A549 (cell line): ENCODE results near the gene NYAP1. TPM values are rescaled to one million over a fixed set of nuclear protein-coding genes. Genes with fewer than 3 reads are reported as not detected.

Experiments
- ATAC-seq, 2 experiments: fragments of 200-7000 bp in 1 of 2; fragments of >200 bp in 1 of 2; cut with Nextera tagmentation in 1 of 2; cut with Tn5 transposase in 1 of 2; 3 replicates each; pipeline versions ENCODE4 v1.8.0 to v1.9.1; 2018 to 2020; ENCODE audit warnings: mild to moderate bottlenecking in 1 of 2, moderate library complexity in 1 of 2
- CTCF ChIA-PET: fragments of 300-600 bp; sonication (Branson Sonifier 250); formaldehyde crosslinking; extraction: SDS; loops from one replicate; lab custom pipeline; 2021; ENCODE audit warnings: antibody characterized with exemption, inconsistent platforms; lab: Yijun Ruan, JAX
- POLR2A ChIA-PET: fragments of 350-600 bp; formaldehyde crosslinking; extraction: SDS; loops from one replicate; lab custom pipeline; 2021; ENCODE audit warnings: antibody characterized with exemption, inconsistent platforms; lab: Yijun Ruan, JAX
- DNase-seq, 2 experiments: peaks; one replicate each; pipeline versions ENCODE4 v3.0.0 to v3.0.0-alpha.2; 2011 to 2016; ENCODE audit warnings: low read depth in 1 of 2, low spot score in 1 of 2
- FAIRE-seq: peaks from 2 replicates; lab custom pipeline; 2011; peaks lifted over from hg19 to GRCh38; lab: Jason Lieb, UNC
- H3K27ac ChIP-seq, 2 experiments: fragments of >200 bp; sonication (Bioruptor Twin); formaldehyde crosslinking; 3 replicates each; pipeline ENCODE4 v1.5.1; 2016 to 2017
- H3K4me1 ChIP-seq: fragments of >200 bp; sonication (Bioruptor Twin); formaldehyde crosslinking; 3 replicates; pipeline ENCODE4 v1.6.1; 2016
- H3K4me2 ChIP-seq: fragments of >200 bp; sonication (Bioruptor Twin); formaldehyde crosslinking; 3 replicates; pipeline ENCODE4 v1.6.1; 2016
- H3K4me3 ChIP-seq: fragments of >200 bp; sonication (Bioruptor Twin); formaldehyde crosslinking; 3 replicates; pipeline ENCODE4 v1.5.1; 2016
- H3K9me3 ChIP-seq: fragments of >200 bp; sonication (Bioruptor Twin); formaldehyde crosslinking; 3 replicates; pipeline ENCODE4 v1.6.1; 2016
- BHLHE40 ChIP-seq: IDR thresholded peaks from 2 replicates; pipeline ENCODE4 v1.6.1; 2012; ENCODE audit warnings: low read depth, low read length, inconsistent platforms
- CBX2 ChIP-seq: fragments of 200-600 bp; sonication (generic); IDR thresholded peaks from 2 replicates; pipeline ENCODE4 v1.6.1; 2016; ENCODE audit warnings: low read depth, mild to moderate bottlenecking, borderline replicate concordance
- CBX8 ChIP-seq: fragments of 200-600 bp; sonication (generic); IDR thresholded peaks from 2 replicates; pipeline ENCODE4 v1.6.1; 2016
- CHD4 ChIP-seq: fragments of 200-600 bp; sonication (generic); IDR thresholded peaks from 2 replicates; pipeline ENCODE4 v1.6.1; 2016; ENCODE audit warnings: antibody characterized with exemption, mild to moderate bottlenecking, borderline replicate concordance
- E2F6 ChIP-seq: IDR thresholded peaks from 2 replicates; pipeline ENCODE4 v1.6.1; 2012; ENCODE audit warnings: low read depth, borderline replicate concordance
- EP300 ChIP-seq, 2 experiments: fragments of >200 bp; sonication (Bioruptor Twin); formaldehyde crosslinking; IDR thresholded peaks; 2 replicates in 1 of 2; 3 replicates in 1 of 2; pipeline ENCODE4 v1.6.1; 2016 to 2017
- FOSL2 ChIP-seq, 2 experiments: fragments of 450-650 bp in 1 of 2; fragments of >200 bp in 1 of 2; sonication (Bioruptor Twin) in 1 of 2; formaldehyde crosslinking; IDR thresholded peaks; 2 replicates each; pipeline versions ENCODE4 v1.5.0 to v1.6.1; 2016 to 2020; ENCODE audit warnings: mild to moderate bottlenecking in 1 of 2, moderate library complexity in 1 of 2
- GATA3 ChIP-seq: IDR thresholded peaks from 2 replicates; pipeline ENCODE4 v1.6.1; 2012; ENCODE audit warnings: borderline replicate concordance
- HDAC2 ChIP-seq: fragments of 200-600 bp; sonication (generic); IDR thresholded peaks from 2 replicates; pipeline ENCODE4 v1.6.1; 2016
- HEYL ChIP-seq: fragments of 250-450 bp; sonication (Bioruptor Pico); IDR thresholded peaks from 2 replicates; pipeline ENCODE4 v1.8.0; 2021; ENCODE audit warnings: mild to moderate bottlenecking, moderate library complexity
- HMGXB4 ChIP-seq: fragments of 250-450 bp; sonication (Bioruptor Pico); IDR thresholded peaks from 2 replicates; pipeline ENCODE4 v1.5.0; 2021; ENCODE audit warnings: mild to moderate bottlenecking, moderate library complexity, borderline replicate concordance
- HOXA7 ChIP-seq: fragments of 250-450 bp; sonication (Bioruptor Pico); IDR thresholded peaks from 2 replicates; pipeline ENCODE4 v1.5.0; 2020; ENCODE audit warnings: mild to moderate bottlenecking, moderate library complexity
- HOXB5 ChIP-seq: fragments of 250-450 bp; sonication (Bioruptor Pico); IDR thresholded peaks from 2 replicates; pipeline ENCODE4 v1.5.0; 2020; ENCODE audit warnings: mild to moderate bottlenecking, moderate library complexity
- JUN ChIP-seq, 2 experiments: fragments of >200 bp; sonication (Bioruptor Twin); formaldehyde crosslinking; IDR thresholded peaks; 2 replicates in 1 of 2; 3 replicates in 1 of 2; pipeline ENCODE4 v1.6.1; 2016 to 2017
- JUNB ChIP-seq: fragments of >200 bp; sonication (Bioruptor Twin); formaldehyde crosslinking; IDR thresholded peaks from 2 replicates; pipeline ENCODE4 v1.6.1; 2016
- MAFK ChIP-seq: fragments of 450-650 bp; IDR thresholded peaks from 2 replicates; pipeline ENCODE4 v1.6.1; 2014; ENCODE audit not compliant: partially characterized antibody
- MYC ChIP-seq: IDR thresholded peaks from 2 replicates; pipeline ENCODE4 v1.6.1; 2012; ENCODE audit warnings: mild to moderate bottlenecking, inconsistent platforms, low read length, improper control_type of control experiment, borderline replicate concordance
- NPAS2 ChIP-seq: fragments of 250-450 bp; sonication (Bioruptor Pico); IDR thresholded peaks from 2 replicates; pipeline ENCODE4 v1.8.0; 2022; ENCODE audit warnings: mild to moderate bottlenecking, moderate library complexity, borderline replicate concordance
- PBX3 ChIP-seq: IDR thresholded peaks from 2 replicates; pipeline ENCODE4 v1.6.1; 2012
- PHF8 ChIP-seq: fragments of 200-600 bp; sonication (generic); IDR thresholded peaks from 2 replicates; pipeline ENCODE4 v1.6.1; 2016; ENCODE audit warnings: low read depth, mild to moderate bottlenecking, antibody characterized with exemption, moderate library complexity, borderline replicate concordance
- POLR2A ChIP-seq: IDR thresholded peaks from 2 replicates; pipeline ENCODE4 v1.6.1; 2012; ENCODE audit warnings: mild to moderate bottlenecking, low read length
- RAD21 ChIP-seq, 2 experiments: fragments of >200 bp in 1 of 2; sonication (Bioruptor Twin) in 1 of 2; formaldehyde crosslinking in 1 of 2; IDR thresholded peaks in 1 of 2; conservative IDR thresholded peaks in 1 of 2; 2 replicates in 1 of 2; 3 replicates in 1 of 2; pipeline ENCODE4 v1.6.1; 2012 to 2018; ENCODE audit warnings: inconsistent platforms in 1 of 2
- RARB ChIP-seq: fragments of 250-450 bp; sonication (Bioruptor Pico); IDR thresholded peaks from 2 replicates; pipeline ENCODE4 v1.8.0; 2021; ENCODE audit warnings: mild to moderate bottlenecking, moderate library complexity
- RFX5 ChIP-seq: fragments of 450-650 bp; IDR thresholded peaks from 2 replicates; pipeline ENCODE4 v1.7.1; 2014; ENCODE audit warnings: antibody characterized with exemption, mild to moderate bottlenecking, moderate library complexity
- SMC3 ChIP-seq: fragments of >200 bp; sonication (Bioruptor Twin); formaldehyde crosslinking; IDR thresholded peaks from 3 replicates; pipeline ENCODE4 v1.6.1; 2018; ENCODE audit warnings: inconsistent platforms
- TFCP2L1 ChIP-seq: fragments of 250-450 bp; sonication (Bioruptor Pico); IDR thresholded peaks from 2 replicates; pipeline ENCODE4 v1.5.0; 2021; ENCODE audit warnings: mild to moderate bottlenecking
- TP53 ChIP-seq: fragments of 250-450 bp; sonication (Bioruptor Pico); IDR thresholded peaks from 2 replicates; pipeline ENCODE4 v1.5.0; 2021; ENCODE audit warnings: mild to moderate bottlenecking, moderate library complexity
- ZC3H11A ChIP-seq: fragments of 450-650 bp; IDR thresholded peaks from 2 replicates; pipeline ENCODE4 v1.6.1; 2014; ENCODE audit warnings: antibody characterized with exemption, mild to moderate bottlenecking
- ZFP36 ChIP-seq: fragments of 450-650 bp; IDR thresholded peaks from 2 replicates; pipeline ENCODE4 v1.6.1; 2014; ENCODE audit warnings: borderline replicate concordance; ENCODE audit not compliant: partially characterized antibody
- ZNF302 ChIP-seq: fragments of 250-450 bp; sonication (Bioruptor Pico); IDR thresholded peaks from 2 replicates; pipeline ENCODE4 v1.9.0; 2021; ENCODE audit warnings: inconsistent platforms, mild to moderate bottlenecking, moderate library complexity
- WGBS: methylation state at CpG from one replicate; pipeline ENCODE4 v1.1.6; 2017; ENCODE audit errors: missing lambda C conversion rate; 5-methylcytosine and 5-hydroxymethylcytosine counted together
- polyA plus RNA-seq, 4 experiments: library from polyadenylated mRNA; depleted of rRNA in 3 of 4; stranded (reverse); fragments of >200 nt; fragmentation: RNase III in 1 of 4; extraction: RNeasy Plus Mini Kit Qiagen cat#74134 plus additional on column Dnase treatment in 1 of 4; gene quantifications; 2 replicates in 3 of 4; 3 replicates in 1 of 4; pipeline ENCODE4 v1.2.3, GENCODE V29; 2011 to 2017
- TF ChIP-seq, protein P1 (sequence below): fragments of 200-600 bp; sonication (generic); IDR thresholded peaks from 2 replicates; pipeline ENCODE4 v1.6.1; 2016; ENCODE audit warnings: antibody characterized with exemption, mild to moderate bottlenecking, moderate library complexity
- TF ChIP-seq, protein P2 (sequence below): IDR thresholded peaks from 2 replicates; pipeline ENCODE4 v1.6.1; 2012
- TF ChIP-seq, protein P3 (sequence below): fragments of >200 bp; sonication (Bioruptor Twin); formaldehyde crosslinking; IDR thresholded peaks from 2 replicates; pipeline ENCODE4 v1.6.1; 2016

NYAP1 gene
- polyA plus RNA-seq, 2 of the 4 experiments (the other 2 are of a cell fraction) = 0.47 to 3.1 TPM

DNA sequence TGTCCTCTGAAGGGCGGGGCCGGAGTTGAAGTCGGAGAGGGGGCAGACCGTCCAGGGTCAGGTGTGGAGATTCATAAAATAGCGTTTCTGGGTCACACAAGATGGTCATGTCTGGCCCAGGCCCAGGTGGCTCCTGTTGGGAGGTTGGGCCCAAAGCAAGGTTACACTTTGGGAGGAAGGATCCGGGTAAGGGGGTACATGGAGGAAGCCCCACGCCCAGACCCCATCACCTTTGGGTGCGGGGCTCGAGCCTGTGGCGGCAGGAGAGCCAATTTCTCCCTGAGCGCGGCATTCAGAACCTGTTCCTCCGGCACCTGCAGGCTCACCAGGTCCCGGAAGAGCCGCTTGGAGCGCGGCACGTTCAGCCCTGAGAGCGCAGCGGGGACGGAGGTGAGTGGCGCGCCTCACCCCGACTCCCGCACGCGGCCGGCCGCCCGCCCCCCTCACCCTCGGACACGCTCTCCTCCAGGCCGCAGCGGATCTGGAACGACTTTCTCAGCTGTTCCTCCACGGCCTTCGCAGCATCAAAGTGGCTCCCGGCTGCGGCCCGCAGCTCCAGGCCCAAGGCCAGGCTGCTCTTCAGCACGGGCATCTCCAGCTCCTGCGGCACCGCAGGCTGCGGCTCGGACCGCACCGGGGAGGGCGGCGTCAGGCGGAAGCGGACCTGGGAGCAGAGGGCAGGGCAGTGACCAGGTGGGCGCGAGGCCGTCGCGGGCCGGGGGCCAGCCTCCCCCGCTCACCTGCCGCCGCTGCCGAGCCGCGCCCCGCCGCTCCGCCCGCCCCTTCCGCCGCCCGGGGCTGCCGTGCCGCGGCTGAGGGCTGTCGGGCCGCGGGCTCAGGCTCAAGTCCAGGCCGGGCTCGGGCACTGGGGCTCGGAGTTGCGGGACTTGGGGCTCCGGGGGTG, 48.1 kb upstream of the NYAP1 start:
- Histone ChIP-seq H3K4me2 (peak overlapping the region; percentile 90), H3K27ac (peak overlapping the region; percentile 96), H3K9me3 (no peaks in the 10 kb centered on the region), H3K4me1 (peaks cover 30% of the 10 kb centered on the region), H3K4me3 (peak overlapping the region; percentile 91)
- CTCF ChIA-PET = interaction anchor here (0.6 to 5.1 kb wide), 5 partner anchors 11 to 45 kb away, joined by 3 to 26 read pairs (median 10); no protein-coding TSS in a partner anchor
- FAIRE-seq = no peak
- WGBS = 10% methylated on average over 8 of the region's 81 CpGs
- POLR2A ChIA-PET = interaction anchor here (0.6 to 2.6 kb wide), 5 partner anchors 7 to 151 kb away, joined by 3 to 23 read pairs (median 6); partner anchors contain the start of genes FBXO24, LRCH4, MEPCE and ZCWPW1
- DNase-seq = peak in 1 of 2 experiments; percentile 38
- ATAC-seq = peak; percentile 51 to 56
- TF ChIP-seq HDAC2 = no peak
- TF ChIP-seq RAD21 (conservative IDR thresholded peaks at IDR 0.05 in 1 of 2, IDR thresholded peaks at IDR 0.05 in 1 of 2) = no peak
- no peak for TF ChIP-seq HOXB5 (CRISPR knock-in tag)
- no peak for TF ChIP-seq EP300 (IDR thresholded peaks at IDR 0.05)
- peak; percentile 9; the same call in 1 of the 2 replicates for TF ChIP-seq GATA3
- TF ChIP-seq, protein P1, sequence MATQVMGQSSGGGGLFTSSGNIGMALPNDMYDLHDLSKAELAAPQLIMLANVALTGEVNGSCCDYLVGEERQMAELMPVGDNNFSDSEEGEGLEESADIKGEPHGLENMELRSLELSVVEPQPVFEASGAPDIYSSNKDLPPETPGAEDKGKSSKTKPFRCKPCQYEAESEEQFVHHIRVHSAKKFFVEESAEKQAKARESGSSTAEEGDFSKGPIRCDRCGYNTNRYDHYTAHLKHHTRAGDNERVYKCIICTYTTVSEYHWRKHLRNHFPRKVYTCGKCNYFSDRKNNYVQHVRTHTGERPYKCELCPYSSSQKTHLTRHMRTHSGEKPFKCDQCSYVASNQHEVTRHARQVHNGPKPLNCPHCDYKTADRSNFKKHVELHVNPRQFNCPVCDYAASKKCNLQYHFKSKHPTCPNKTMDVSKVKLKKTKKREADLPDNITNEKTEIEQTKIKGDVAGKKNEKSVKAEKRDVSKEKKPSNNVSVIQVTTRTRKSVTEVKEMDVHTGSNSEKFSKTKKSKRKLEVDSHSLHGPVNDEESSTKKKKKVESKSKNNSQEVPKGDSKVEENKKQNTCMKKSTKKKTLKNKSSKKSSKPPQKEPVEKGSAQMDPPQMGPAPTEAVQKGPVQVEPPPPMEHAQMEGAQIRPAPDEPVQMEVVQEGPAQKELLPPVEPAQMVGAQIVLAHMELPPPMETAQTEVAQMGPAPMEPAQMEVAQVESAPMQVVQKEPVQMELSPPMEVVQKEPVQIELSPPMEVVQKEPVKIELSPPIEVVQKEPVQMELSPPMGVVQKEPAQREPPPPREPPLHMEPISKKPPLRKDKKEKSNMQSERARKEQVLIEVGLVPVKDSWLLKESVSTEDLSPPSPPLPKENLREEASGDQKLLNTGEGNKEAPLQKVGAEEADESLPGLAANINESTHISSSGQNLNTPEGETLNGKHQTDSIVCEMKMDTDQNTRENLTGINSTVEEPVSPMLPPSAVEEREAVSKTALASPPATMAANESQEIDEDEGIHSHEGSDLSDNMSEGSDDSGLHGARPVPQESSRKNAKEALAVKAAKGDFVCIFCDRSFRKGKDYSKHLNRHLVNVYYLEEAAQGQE = no peak
- TF ChIP-seq BHLHE40 = no peak; the same call in 1 of the 2 replicates
- no peak for TF ChIP-seq POLR2A
- no peak for TF ChIP-seq RARB (CRISPR knock-in tag)
- TF ChIP-seq CBX2 = no peak
- no peak; the same call in 1 of the 2 replicates for TF ChIP-seq TP53 (CRISPR knock-in tag)
- TF ChIP-seq, protein P2, sequence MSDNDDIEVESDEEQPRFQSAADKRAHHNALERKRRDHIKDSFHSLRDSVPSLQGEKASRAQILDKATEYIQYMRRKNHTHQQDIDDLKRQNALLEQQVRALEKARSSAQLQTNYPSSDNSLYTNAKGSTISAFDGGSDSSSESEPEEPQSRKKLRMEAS = peak; percentile 61
- 0 out of 2 replicates have a peak, but pooled peaks have one; percentile 21 for TF ChIP-seq PHF8
- TF ChIP-seq, protein P3, sequence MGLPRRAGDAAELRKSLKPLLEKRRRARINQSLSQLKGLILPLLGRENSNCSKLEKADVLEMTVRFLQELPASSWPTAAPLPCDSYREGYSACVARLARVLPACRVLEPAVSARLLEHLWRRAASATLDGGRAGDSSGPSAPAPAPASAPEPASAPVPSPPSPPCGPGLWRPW = no peak
- TF ChIP-seq CBX8 = no peak
- no peak; the same call in 1 of the 2 replicates for TF ChIP-seq HOXA7 (CRISPR knock-in tag)
- no peak for TF ChIP-seq HMGXB4 (CRISPR knock-in tag)
- TF ChIP-seq SMC3 = no peak
- TF ChIP-seq MAFK = no peak
- TF ChIP-seq HEYL (CRISPR knock-in tag) = no peak
- TF ChIP-seq JUNB = no peak
- peak; percentile 67 for TF ChIP-seq PBX3
- peak in 1 of 2 experiments; percentile 13; a peak in 1 of 5 replicates for TF ChIP-seq JUN (IDR thresholded peaks at IDR 0.05)
- TF ChIP-seq ZFP36 = no peak
- no peak for TF ChIP-seq ZNF302 (CRISPR knock-in tag)
- no peak for TF ChIP-seq NPAS2 (CRISPR knock-in tag)
- TF ChIP-seq TFCP2L1 = peak; percentile 82; the same call in 1 of the 2 replicates
- TF ChIP-seq FOSL2 (IDR thresholded peaks at IDR 0.05) = no peak
- TF ChIP-seq FOSL2 (CRISPR knock-in tag; IDR thresholded peaks at IDR 0.05) = no peak
- no peak for TF ChIP-seq ZC3H11A
- 0 out of 2 replicates have a peak, but pooled peaks have one; percentile 44 for TF ChIP-seq MYC
- TF ChIP-seq RFX5 = no peak
- peak; percentile 29; the same call in 1 of the 2 replicates for TF ChIP-seq E2F6
- TF ChIP-seq CHD4 = no peak
